Measurements from ENCODE around the gene IER2.

Gene IER2

GRCh38 chr19:13118424-13119193, 31.6 kb upstream of the IER2 start:
- in situ Hi-C loops (cut with MboI; ENCODE audit: low sequenced_read_pairs) = no loop called here

DNA sequence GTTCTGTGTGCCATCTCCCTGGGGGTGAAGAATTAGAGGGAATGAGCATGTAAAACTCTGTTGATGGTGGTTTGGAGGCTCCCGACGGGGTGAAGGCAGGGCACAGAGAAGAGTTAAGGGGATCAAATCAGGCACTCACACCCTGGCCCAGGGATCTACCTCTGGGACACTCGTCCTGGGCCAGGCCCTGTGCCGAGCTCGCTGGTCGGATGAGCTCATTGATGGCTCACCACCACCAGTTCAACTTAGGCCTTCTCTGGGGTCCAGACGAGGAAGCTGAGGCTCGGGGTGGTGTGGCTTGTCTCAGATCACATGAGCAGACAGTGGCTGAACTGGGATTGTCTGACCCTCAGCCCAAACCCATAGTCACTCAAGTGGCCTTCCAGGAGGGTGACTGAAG, 30.6 kb upstream of the IER2 start:
- in situ Hi-C loops (cut with MboI; ENCODE audit: low sequenced_read_pairs) = no loop called here

GRCh38 chr19:13120031-13120430, 30.2 kb upstream of the IER2 start:
- in situ Hi-C loops (cut with MboI; ENCODE audit: low sequenced_read_pairs) = no loop called here

DNA sequence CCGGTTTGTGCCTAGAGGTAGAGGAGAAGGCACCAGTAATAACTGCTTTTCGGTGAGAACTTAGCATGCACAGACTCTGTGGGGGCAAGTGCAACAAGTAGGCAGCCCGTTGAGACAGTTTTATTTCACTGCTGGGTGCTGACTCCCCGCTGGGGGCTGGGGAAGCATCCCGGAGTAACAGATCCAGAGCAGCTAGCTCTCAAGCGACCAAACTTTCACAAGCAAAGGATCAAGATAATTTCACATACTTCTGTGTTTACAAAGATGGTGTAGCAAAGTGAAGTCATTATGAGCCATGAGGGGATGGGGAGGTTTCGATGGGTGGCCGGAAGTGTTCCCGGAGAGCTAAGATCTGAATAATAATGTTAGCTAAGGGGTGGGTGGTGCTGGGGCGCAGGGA, 29.4 kb upstream of the IER2 start:
- in situ Hi-C loops (cut with MboI; ENCODE audit: low sequenced_read_pairs) = no loop called here

DNA sequence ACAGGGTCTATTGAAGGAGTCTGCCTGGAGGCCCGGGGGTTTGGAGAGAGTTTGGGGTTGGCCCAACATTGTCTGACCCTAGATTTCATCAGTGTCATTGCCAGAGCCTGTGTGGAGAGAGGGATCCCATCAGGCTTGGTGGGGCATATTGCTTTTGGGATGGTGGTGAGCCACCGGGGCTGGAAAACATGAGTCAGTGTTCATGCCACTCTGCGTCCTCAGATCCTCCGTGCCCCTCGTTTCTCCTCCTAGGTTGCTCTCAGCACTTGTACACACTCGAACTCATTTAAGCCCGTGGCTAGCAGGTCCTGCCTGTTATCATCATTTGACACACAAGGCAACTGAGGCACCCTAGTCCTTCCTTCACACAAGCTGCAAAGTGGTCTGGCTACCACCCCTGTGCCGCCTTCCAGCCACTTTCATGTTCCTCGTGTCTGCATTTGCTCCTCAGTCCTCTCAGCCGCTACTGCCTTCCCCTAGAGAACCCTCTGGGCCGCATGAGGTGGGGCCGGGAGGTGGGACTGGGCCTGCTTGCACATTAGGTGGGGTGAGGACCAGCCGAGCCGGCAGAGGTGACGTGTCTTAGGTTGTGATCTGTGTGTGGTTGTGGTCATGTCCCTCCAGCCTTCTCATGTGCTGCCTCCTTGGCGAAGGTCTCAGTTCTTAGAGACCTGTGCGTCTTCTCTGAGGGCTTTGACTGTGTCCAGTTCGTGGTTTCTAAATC, 28.5 kb upstream of the IER2 start:
- in situ Hi-C loops (cut with MboI; ENCODE audit: low sequenced_read_pairs) = no loop called here

GRCh38 chr19:13122275-13122878, 27.8 kb upstream of the IER2 start:
- in situ Hi-C loops (cut with MboI; ENCODE audit: low sequenced_read_pairs) = no loop called here

GRCh38 chr19:13122980-13123957, 26.9 kb upstream of the IER2 start:
- in situ Hi-C loops (cut with MboI; ENCODE audit: low sequenced_read_pairs) = no loop called here

DNA sequence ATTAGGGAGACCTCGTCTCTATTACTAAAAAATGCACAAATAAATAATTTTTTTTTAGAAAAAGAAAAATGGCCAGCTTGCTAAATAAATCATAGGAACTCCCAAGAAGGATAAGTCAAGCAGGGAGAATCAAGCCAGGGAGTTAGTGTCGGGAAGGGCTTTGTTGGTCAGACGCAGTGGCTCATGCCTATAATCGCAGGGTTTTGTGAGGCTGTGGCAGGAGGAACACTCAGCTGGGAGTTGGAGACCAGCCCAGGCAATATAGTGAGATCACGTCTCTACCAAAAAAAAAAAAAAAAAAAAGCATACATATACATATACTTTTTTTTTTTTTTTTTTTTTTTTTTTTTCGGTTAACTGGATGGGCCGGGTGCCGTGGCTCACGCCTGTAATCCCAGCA, 23.2 kb upstream of the IER2 start:
- in situ Hi-C loops (cut with MboI; ENCODE audit: low sequenced_read_pairs) = no loop called here

GRCh38 chr19:13127811-13128575, 22.2 kb upstream of the IER2 start:
- in situ Hi-C loops (cut with MboI; ENCODE audit: low sequenced_read_pairs) = no loop called here

DNA sequence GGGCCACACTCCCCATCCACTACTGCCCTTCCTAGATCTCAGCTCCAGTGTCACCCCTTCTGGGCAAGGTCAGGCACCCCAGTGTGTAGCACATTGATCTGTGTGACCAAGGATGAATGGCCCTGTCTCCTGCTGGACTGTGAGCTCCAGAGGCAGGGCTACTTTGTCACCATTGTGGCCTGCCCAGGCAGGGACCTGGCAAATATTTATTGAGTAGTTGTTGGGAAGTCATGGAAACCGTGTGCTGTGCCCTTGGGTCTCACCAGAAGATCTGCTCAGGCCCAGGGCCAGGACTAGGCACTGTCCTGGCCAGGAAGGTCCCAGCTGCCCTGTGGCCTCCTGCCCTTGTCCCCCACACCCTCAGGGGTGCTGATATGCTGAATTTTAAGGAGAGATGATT, 21.6 kb upstream of the IER2 start:
- in situ Hi-C loops (cut with MboI; ENCODE audit: low sequenced_read_pairs) = no loop called here

DNA sequence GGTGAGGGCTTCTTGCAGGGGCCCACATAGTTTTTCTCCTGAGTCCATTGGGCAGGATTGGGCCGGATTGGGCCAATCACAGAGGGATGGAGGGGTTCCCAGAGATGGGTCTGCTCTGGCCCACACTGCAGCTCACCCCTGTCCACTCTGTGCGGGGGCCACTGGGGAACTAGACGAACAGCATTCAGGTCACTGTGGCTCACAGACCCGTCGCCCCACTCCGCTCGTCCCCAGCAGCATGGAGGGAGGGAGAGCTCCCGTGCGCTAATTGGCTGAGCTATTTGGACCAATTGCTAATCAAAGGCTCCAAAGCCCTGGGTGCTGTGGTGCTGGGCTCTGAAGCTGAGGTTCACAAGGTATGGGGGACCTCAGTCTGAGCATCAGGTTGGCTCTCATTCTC, 20.8 kb upstream of the IER2 start:
- in situ Hi-C loops (cut with MboI; ENCODE audit: low sequenced_read_pairs) = no loop called here

- in situ Hi-C loops (cut with MboI; ENCODE audit: low sequenced_read_pairs) = no loop called here
Measured at GRCh38 chr19:13130886-13131490, 19.2 kb upstream of the IER2 start.

DNA sequence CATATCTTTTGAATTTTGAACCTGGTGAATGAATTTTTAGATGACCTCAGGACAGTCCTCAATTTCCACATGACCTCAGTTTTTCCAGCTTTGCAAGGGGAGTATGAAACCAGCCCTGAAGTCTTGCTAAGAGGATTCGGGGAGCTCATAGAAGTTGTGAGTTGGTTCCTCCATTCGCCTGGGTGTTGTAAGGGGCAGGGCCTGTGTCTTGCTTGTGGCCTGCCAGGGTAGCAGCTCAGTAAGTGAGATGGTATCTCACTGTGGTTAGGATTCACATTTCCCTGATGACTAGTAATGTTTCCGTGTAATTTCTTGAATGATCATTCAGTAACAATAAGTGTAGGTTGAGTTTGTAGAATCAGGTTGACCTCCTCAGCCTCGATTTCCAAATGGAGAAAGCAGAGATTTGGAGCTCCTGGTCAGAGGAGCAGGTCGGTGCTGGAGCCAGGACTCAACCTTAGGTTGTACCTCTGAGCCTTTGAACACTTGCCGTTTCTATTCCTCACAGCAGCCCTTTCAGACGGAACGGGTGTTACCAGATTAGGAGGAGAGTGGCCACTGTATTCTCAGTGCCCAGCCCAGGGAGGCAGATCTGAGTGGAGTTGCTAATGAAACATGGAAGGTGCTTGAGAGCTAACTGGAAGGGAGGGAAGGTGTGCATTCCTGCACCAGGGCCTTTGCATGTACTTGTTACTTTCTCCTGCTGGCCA, 17.6 kb upstream of the IER2 start:
- in situ Hi-C loops (cut with MboI; ENCODE audit: low sequenced_read_pairs) = no loop called here

GRCh38 chr19:13133241-13133870, 16.9 kb upstream of the IER2 start:
- in situ Hi-C loops (cut with MboI; ENCODE audit: low sequenced_read_pairs) = no loop called here

DNA sequence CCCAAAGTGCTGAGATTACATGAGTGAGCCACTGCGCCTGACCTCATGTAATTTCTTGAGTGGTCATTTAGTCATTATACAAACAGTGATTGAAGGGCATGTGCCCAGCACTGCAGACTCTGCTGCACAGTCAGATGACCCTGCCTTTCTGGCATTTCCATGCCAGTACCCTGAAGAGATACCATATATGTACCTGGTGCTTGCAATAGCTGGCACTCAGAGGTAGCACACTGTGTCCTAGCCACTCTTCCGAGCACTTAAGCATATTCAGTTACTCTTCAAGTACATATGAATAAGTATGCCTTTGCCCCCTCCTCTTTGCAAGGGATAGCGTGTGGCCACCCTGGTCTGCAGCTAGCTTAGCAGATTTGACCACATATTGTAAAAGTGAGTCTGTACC, 15.6 kb upstream of the IER2 start:
- in situ Hi-C loops (cut with MboI; ENCODE audit: low sequenced_read_pairs) = no loop called here

DNA sequence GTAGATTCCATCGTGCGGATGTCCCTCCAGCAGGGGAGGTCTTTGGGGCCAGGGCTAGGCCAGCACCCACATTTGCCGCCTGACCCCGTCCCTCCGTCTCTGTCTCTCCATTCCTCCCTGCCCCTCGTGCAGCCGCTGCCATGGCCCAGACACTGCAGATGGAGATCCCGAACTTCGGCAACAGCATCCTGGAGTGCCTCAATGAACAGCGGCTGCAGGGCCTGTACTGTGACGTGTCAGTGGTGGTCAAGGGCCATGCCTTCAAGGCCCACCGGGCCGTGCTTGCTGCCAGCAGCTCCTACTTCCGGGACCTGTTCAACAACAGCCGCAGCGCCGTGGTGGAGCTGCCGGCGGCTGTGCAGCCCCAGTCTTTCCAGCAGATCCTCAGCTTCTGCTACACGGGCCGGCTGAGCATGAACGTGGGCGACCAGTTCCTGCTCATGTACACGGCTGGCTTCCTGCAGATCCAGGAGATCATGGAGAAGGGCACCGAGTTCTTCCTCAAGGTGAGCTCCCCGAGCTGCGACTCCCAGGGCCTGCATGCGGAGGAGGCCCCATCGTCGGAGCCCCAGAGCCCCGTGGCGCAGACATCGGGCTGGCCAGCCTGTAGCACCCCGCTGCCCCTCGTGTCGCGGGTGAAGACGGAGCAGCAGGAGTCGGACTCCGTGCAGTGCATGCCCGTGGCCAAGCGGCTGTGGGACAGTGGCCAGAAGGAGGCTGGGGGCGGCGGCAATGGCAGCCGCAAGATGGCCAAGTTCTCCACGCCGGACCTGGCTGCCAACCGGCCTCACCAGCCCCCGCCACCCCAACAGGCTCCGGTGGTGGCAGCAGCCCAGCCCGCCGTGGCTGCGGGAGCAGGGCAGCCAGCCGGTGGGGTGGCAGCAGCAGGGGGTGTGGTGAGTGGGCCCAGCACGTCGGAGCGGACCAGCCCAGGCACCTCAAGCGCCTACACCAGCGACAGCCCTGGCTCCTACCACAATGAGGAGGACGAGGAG, 14.8 kb upstream of the IER2 start:
- in situ Hi-C loops (cut with MboI; ENCODE audit: low sequenced_read_pairs) = no loop called here

GRCh38 chr19:13137290-13137794, 12.9 kb upstream of the IER2 start:
- in situ Hi-C loops (cut with MboI; ENCODE audit: low sequenced_read_pairs) = no loop called here

Measured in HL-60/S4 treated with phorbol 12-myristate 13-acetate at 8.2 ng/mL for 4 days and 3 days (cell line).